Skeletal muscle cell (primary cell): ENCODE measurements around the gene HSD11B1.

ENCODE experiments used
- DNase-seq: peaks from one replicate; pipeline ENCODE4 v3.0.0-alpha.2; 2010; ENCODE audit warnings: low read depth
- H3K4me3 ChIP-seq: 2 replicates; pipeline ENCODE4 v1.5.1; 2011; ENCODE audit warnings: low read depth, mild to moderate bottlenecking, control low read depth, low read length, moderate library complexity

The HSD11B1 gene

GRCh38 chr1:209720826-209721225 is 16.2 kb downstream of the HSD11B1 start:
- no peak overlapping the region for H3K4me3 ChIP-seq

GRCh38 chr1:209721323-209721722 is 16.7 kb downstream of the HSD11B1 start:
- no peak overlapping the region for H3K4me3 ChIP-seq
- DNase-seq: no peak

More at GRCh38 chr1:209720826-209721225, 16.2 kb downstream of the HSD11B1 start:
- DNase-seq: no peak

GRCh38 chr1:209723265-209723664 is 18.6 kb downstream of the HSD11B1 start:
- H3K4me3 ChIP-seq: no peak overlapping the region
- no peak for DNase-seq

GRCh38 chr1:209723756-209724693 is 19.4 kb downstream of the HSD11B1 start:
- no peak overlapping the region for H3K4me3 ChIP-seq
- DNase-seq: no peak

GRCh38 chr1:209727286-209727685 is 22.6 kb downstream of the HSD11B1 start:
- no peak overlapping the region for H3K4me3 ChIP-seq
- DNase-seq: no peak

GRCh38 chr1:209727785-209728184 is 23.1 kb downstream of the HSD11B1 start:
- no peak for DNase-seq
- no peak overlapping the region for H3K4me3 ChIP-seq

- no peak for DNase-seq
- no peak overlapping the region for H3K4me3 ChIP-seq
Observed at GRCh38 chr1:209728466-209728865, 23.8 kb downstream of the HSD11B1 start.

GRCh38 chr1:209729436-209729835 is 24.8 kb downstream of the HSD11B1 start:
- DNase-seq: no peak
- H3K4me3 ChIP-seq: no peak overlapping the region

GRCh38 chr1:209732725-209733124 is 28.1 kb downstream of the HSD11B1 start:
- H3K4me3 ChIP-seq: no peak overlapping the region
- DNase-seq: no peak

- no peak overlapping the region for H3K4me3 ChIP-seq
- DNase-seq: peak; percentile 50
Observed at GRCh38 chr1:209733409-209734192, 29.0 kb downstream of the HSD11B1 start.

- H3K4me3 ChIP-seq: no peak overlapping the region
- DNase-seq: no peak
Observed at GRCh38 chr1:209736490-209737117, 32.0 kb downstream of the HSD11B1 start.

GRCh38 chr1:209737118-209737505 is 32.5 kb downstream of the HSD11B1 start:
- no peak for DNase-seq
- no peak overlapping the region for H3K4me3 ChIP-seq

- no peak overlapping the region for H3K4me3 ChIP-seq
- DNase-seq: no peak
Observed at GRCh38 chr1:209738270-209738669, 33.6 kb downstream of the HSD11B1 start.

GRCh38 chr1:209741193-209741592 is 36.5 kb downstream of the HSD11B1 start:
- no peak overlapping the region for H3K4me3 ChIP-seq
- no peak for DNase-seq

- DNase-seq: no peak
- H3K4me3 ChIP-seq: no peak overlapping the region
Observed at GRCh38 chr1:209741889-209742288, 37.2 kb downstream of the HSD11B1 start.

GRCh38 chr1:209742409-209743144 is 37.9 kb downstream of the HSD11B1 start:
- no peak overlapping the region for H3K4me3 ChIP-seq
- DNase-seq: peak; percentile 46

- peak; percentile 91 for DNase-seq
- no peak overlapping the region for H3K4me3 ChIP-seq
Observed at GRCh38 chr1:209743145-209743482, 38.5 kb downstream of the HSD11B1 start.

GRCh38 chr1:209746451-209747165 is 42.0 kb downstream of the HSD11B1 start:
- no peak for DNase-seq
- no peak overlapping the region for H3K4me3 ChIP-seq
